ENCODE data around the gene PROKR2.

Gene PROKR2

GRCh38 chr20:5279661-5280060 lies 37.1 kb downstream of the PROKR2 start:
- DNase-seq = no peak

DNA sequence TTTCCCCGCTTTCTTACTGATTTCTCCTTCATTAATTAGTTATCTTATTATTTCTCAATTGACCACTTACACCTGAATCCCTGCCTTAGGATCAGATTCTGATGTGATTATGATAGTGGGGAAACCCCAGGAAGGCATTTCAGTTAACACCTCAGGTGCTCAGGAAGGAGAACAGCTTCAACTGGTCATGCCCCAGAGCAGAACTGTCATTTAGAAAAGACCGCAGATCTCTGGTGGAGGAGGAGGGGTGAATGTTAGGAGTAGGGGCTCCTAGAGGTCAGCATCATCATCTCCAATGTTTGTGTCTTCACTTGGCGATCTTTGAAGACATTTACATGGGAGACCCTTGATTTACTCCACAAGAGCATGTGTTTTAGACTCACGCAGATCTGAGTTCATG lies 44.5 kb downstream of the PROKR2 start:
- DNase-seq = no peak

DNA sequence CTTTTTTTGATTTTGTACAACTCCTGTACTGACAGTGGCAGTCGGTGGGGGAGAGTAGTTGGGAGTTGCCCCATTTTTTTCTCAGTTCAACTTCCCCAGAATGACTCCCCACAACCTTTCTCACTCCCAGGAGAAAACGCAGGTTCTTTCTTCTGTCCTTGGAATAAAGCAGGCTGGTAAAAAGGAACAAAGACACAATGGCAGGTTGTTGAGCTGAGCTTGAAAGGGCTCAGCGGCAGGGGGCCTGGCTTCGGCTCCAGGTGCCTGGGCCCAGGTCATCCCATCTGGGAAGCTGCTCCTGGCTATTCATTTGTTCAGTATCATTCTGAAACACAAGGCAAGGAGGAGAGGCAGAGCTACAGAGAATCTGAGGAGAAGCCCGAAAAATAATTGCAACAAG lies 46.2 kb downstream of the PROKR2 start:
- DNase-seq = no peak

DNA sequence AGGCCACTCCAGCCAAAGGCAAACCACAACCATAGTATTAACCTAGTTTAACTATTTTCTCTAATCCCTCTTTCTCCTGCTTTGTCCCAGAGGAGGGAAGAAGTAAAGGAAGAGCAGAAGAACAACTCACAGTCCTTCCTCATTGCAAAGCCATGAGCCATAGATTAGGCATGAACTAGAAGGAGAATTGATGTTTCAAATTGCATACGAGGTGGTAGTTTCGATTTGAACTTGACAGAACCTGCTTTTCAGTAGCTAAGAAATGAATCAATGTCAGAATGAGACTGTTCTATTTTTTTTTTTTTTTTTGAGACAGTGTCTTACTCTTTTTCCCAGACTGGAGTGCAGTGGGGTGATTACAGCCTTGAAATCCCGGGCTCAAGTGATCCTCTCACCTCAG lies 48.3 kb downstream of the PROKR2 start:
- DNase-seq = no peak

DNA sequence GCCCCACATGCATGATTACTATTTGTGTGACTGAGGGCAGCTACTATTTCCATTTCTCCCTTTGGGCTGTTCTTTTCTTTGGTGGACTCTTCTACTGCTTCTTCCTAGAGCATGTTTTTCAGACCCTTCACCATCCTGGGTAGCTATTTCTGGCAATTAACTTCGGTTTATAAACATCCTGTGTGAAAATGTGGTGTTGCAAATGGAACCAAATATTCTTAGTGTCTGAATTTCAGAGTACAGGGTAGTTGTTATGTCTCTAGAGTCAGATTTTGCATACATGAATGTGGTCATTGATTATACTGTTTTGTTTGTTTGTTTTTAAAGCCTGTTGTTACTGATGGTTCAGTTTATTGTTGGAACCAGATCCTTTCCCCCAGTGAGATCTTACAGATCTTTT lies 49.7 kb downstream of the PROKR2 start:
- peak; percentile 2 for DNase-seq

All from CD4-positive, alpha-beta T cell treated with Interleukin-12 subunit alpha and Interleukin-12 subunit beta, for 1 hour (primary cell).